ENCODE data around the gene INSL3.

INSL3 gene

DNA sequence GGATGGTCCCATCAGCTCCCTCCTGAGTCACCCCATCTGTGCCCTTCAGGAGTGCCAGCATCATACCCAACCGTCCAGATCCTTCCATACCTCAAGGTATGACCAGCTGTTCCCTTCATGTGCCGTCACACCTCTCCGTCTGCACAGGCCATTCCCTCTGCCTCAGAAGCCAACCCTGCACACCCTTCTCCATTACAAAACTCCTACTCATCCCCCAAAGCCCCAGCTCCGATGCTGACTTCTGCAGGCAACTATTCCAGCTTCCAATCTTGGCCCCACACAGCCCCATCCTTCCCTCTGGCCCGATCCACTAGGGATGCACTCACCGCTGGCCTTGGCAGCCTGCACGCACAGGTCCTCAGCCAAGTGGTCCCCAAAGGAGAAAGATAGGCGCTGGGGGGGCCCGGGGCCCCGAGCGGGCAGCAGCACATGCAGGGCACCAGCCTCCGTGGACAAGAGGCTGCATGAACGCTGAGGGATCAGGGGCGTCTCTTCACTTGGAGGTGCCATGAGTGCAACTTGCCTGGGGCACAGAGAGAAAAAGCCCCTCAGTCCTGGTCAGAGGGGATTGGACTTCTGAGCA lies 22.7 kb upstream of the INSL3 start:
- DNase-seq = no peak

DNA sequence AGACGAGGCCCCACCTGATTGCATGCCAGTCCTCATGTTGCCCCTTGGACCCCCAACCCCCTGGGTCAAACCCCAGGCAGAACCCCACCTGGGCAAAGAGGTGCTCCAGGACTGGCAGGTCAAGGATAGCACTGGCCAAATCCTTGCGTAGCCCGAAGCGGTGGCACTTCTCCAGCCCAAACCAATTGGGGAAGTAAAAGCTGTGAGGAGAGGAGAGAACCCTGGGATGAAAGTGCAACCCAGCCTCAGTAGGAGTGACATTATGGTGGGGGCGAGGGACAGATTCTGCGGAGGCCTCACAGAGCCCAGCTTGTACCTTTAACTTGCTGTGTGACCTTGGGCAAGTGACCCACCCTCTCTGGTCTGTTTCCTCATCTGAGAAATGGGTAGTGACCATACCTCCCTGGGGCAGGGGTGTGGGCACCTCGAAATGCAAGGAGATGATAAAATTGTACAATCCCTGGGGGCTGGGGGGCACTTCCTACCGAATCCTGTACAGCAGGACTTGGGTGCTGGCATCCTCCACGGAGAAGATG lies 22.0 kb upstream of the INSL3 start:
- no peak for DNase-seq

DNA sequence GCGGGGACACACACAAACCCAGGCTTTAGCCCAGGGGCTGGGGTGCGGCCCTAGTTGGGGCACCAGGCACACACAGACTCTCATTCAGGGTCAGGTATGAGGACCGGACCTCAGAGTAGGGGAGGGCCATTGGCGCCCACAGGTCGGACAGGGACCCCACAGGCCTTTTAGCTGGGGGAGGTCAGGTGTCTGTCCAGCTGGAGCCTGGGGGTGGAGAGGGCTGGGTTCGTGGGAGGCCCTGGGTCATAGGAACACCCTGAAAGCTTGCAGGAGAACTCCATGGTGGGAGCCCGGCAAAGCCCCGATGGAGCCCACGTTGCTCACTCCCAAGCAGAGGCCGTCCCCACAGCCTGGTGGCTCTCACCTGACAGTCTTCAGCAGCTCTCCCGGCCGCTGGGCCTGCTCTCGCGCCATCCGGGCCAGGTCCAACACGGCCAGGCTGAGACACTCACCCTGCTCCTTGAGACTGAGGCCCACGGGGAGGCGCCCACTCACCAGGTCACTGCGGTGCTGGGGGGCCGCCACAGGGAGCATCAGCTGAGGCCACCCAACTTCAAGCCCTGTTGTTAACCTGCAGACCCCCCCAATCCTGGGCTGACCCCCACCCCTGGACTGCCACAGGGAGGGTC lies 21.5 kb upstream of the INSL3 start:
- no peak for DNase-seq

DNA sequence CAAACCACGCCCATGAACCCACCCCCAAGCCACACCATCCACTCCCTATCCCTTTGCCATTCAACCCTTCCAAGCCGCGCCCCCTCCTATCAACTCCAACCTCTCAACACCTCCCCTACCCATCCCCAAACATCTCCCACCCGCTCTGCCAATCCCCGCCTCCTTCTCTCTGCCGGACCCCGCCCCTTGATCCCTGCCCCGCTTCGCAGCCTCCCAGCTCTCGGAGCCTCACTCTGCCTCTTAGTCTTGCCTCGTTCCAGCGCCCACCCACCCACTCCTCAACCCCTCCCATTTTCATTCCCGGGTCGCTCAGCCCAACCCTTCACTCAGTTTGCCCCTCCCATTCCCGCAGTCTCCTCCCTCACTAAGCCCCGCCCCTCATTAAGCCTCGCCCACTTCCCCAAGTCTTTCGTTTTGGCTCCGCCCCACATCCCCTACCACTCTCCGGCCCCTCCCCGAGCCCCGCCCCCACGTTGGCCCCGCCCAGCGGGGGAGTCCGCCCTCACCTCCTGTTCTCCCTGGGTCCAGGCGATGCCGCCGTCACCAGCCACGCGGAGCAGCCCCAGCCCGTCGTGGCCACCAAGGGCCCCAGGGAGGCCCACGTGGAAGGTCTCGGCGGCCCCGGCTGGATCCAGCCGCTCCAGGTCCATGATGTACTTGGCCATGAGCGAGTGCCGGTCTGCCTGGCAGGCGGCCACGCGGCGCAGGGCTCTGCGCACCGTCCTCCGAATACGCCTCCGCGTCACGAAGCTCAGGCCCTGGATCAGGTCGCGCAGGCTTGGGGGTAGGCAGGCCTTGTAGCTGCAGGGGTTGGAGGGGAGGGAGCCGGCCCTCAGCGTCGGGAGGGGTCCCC lies 20.7 kb upstream of the INSL3 start:
- DNase-seq = peak; percentile 93

DNA sequence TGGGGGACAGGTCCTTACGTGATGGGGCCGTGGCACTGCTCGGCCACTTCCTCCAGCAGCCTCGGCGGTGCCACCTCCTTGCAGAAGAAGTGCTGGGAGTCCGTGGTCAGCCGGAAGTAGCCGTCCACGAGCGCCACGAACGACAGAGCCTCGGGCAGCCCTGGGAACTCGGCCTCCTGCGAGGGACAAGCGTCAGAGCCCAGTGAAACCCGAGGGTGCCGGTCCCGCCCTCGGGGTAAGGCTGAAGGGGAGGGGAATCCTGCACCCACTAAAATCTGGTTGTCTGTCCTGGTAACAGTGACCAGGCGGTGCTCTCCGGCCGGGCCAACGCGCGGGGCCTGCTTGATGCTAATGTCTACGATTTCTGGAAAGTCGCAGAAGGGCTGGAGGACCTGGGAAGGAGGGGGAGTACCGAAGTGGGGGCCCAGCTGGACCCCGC lies 20.1 kb upstream of the INSL3 start:
- no peak for DNase-seq

DNA sequence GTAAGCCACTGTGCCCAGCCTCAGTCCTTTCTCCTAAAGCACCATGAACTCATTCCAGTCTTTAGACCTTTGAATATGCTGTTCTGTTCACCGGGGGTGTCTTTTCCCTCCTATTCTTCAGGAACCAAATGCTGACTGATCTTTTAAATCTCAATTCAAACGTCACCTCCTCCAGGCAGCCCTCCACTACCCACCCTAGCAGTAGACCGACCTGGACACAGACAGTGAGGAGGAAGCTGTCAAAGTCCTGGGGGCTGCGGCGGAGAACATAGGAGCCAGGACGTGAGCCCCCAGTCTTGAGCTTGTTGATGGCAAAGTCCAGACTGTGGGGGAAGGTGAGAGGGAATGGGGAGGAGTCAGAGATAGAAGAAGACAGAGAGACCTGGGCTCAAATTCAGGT lies 18.7 kb upstream of the INSL3 start:
- no peak for DNase-seq

DNA sequence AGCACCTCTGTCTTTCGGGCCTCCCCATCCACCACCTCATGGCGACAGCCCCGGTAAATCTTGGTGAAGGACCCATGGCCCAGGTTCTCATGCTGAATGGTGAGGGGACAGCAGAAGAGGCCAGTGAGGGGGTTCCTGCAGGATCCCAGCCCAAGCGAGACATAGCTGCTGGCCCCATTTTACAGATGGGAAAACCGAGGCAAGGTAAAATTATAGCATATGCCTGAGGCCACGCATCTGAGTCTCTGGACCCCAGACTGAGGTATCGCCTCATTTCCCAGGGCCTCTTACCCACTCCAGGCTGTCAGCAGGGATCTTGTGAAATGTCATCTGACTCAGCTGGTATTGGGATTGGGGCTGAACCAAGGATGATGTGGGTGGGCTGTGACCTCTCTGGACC lies 16.7 kb upstream of the INSL3 start:
- DNase-seq = no peak

DNA sequence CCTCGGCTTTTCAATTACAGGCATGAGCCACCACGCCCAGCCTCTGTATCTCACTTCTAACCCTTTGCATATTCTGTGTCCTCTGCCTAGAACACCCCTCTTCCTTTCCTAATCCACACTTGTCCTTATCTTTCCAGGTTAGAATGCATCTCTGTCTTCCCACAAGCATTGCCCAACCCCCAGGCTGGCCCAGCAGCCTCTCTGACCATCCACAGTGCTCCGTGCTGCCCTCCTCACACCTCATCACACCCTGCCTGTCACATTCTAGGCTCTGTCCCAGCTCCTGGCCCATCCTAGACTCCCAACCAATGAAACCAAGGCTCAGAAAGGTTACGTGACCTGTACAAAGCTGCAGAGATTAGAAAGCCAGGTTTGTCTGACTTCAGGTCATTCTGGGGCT lies 15.2 kb upstream of the INSL3 start:
- DNase-seq = no peak

DNA sequence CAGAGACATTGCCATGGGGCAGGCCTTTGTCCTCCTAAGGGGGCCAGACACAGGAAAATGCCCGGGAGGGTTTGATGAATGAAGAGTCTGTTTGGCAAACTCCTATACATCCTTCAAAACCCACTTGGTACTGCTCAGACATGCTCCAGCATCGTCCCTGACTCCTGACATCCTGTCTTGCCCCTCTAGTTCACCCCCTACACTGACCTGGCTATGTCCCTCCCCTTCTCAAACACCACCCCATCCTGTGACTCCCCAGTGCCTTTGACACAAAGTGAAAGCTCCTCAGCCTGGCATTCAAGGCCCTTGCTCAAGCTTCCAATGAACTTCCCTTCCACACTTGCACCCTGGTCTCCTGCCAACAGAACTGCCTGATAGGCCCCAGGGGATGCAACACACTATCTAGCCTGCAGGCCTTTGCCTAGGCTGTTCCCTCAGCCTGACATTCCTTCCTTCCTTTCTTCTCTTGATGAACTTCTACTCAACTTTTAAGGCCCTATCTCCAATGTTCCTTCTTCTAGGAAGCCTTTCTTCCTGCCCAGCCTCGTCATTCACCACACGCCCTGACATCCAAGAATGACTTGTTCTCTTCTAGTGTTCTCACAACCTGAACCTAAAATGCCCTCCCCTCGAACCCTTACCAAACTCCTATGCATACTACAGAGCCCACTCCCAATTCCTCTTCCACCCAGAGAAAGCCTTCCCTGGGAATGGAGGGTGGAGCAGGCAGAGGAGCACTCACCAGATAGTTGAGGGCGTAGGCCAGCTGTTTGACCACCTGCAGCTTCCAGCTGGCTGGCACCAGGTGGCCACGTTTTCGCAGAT lies 14.1 kb upstream of the INSL3 start:
- DNase-seq = no peak

DNA sequence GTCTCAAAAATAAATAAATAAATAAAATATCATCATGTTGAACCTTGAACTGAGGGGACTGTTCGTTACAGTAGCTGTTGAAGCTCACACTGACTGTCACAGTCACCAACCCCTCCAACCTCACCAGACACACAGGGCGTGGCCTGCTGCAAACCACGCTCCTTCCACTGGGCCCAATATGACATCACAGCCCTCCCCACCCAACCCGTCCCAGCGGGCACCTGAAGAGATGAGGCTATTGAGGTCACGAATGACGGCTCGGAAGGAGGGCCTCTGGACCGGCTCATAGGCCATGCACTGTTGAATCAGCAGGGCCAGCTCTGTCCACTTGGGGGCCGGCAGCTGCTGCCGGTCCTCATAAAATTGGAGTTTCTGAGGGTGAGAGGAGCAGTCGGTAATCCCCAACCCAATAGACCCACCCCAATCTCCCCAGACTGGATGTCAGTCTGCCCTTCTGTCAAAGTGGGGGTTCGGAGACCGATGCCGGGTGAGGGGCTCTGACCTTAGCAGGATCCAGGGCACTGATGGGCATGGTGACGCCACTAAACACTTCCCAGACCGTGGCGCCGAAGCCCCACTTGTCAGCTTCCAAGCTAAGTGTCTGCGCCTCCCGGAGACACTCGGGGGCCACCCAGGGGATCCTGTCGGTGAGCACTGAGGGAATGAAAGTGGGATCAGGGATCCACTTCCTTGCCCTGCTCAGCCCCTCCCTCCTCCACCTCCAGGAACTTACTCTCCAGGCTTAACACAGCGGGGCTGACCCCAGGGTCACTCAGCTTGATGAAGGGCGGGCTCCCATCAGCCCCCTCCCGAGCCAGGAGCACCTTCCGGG lies 13.2 kb upstream of the INSL3 start:
- no peak for DNase-seq

DNA sequence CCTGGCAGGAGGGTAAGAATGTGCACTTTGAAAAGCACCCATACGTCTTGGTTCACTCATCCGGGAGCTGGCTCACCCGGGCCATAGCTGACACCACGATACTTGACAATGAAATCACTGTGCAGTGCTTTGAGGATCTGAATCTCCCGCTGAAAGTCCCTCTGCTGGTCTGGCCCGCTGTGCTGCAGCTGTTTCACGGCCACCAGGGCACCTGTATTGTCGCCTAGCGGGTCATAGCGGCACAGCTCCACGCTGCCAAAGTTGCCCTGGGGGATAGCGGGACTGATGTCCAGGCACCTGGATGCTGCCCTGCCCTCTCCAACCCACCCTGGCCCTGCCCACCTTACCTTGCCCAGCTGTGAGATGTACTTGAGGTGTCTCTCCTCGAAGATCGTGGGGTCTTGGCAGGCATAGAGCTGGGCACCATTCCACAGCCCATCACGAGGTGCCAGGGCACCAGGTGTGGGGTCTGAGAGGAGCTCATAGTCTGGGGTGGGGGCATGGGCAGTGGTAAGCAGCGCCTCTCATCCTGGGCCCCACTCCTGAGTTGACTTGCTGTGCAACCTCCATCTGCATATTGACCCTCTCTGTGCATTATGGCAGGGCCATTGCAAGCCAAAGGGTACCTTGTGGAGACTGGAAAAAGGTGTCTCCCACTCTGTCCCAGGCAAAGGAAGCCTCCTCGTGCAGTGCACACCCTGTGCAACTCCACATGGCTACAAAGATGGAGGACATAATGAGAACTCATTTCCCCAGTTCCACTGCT lies 11.3 kb upstream of the INSL3 start:
- DNase-seq = no peak

DNA sequence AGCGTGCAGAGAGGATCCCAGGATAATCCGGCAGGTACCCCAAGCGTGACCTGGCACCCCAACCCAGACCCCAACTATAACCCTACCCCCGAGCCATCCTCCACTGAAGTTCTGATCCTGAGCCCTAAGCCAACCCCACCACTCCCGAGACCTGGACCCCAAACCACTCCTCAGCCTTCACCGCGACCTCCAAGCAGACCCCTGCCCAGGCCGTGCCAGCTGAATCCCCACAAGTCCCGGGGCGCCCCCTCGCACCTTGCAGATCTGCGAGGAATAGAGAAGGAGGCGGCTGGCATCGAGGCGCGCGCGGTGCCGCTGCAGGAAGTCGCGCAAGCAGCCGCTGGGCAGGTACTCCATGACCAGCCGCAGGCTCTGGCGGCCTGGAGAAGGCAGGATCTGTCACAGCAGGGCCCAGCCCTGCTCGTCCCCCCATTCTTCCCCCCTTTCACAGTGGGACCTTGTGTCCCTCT lies 10.1 kb upstream of the INSL3 start:
- no peak for DNase-seq

DNA sequence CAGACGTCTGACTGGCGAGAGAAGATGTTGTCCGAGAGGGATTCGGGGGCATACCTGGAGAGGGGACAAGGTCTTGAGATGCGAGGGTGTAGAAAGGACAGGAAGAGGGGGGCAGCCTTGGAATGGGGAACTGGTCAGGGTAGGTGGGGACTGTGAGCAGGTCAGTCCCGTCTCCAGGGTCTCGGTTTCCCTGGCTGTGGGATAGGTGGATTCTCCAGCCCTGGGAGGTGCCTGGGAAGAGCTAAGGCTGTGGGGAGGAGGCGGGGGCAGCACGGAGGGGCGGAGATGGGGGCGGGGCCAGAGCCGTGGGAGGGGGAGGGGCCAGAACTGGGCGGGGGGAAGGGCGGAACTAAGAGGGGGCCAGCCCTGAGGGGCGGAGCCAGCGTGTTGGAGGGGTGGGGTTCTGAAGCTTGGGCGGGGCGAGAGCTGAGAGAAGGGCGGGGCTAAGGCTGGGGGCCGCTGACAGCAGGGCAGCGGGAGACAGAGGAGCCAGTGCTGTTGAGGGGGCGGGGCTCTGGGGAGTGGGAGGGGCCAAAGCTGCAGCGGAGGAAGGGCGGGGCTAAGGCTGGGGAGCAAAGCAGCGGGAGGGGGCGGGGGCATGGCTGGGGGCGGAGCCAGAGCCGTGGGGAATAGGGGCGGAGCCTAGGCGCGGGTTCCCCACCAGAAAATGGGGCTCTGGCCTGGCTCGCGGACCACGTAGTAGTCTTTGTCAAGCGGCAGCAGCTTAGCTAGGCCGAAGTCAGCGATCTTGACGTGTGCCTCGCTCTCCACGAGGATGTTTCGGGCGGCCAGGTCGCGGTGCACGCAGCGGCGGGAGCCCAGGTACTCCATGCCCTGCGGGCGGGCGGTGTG lies 9.5 kb upstream of the INSL3 start:
- DNase-seq = peak; percentile 84

DNA sequence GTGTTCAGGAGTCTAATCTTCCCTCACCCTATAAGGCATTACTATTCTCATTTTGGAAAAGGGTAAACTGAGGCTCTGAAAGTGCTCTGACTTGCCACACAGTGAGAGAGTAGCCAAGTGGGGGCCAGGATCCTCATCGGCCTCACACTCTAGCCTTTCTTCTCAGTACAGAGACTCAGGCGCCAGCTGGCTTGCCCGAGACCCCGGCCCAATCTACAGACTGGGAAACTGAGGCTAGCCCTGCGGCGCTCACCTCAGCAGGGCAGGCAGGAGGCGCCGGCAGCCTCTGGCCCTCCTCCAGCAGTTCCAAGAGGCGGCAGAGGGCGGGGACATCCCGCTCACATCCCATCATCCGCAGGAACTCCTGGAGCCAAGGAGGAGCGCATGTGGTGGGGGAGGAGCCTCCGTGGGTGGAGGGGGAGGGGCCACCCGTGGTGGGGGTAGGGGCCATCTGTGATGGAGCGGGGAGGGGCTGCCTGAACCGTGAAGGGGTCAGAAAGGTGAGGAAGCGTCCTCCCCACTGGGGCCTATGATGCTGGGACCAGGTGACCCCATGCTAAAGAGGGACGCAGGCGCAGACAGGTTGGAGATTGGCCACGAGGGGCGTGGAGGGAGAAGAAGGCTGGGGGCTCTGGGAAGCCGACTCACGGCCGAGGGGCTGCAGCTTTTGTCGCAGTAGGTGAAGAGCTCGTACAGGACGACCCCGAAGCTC lies 8.7 kb upstream of the INSL3 start:
- peak; percentile 60 for DNase-seq

DNA sequence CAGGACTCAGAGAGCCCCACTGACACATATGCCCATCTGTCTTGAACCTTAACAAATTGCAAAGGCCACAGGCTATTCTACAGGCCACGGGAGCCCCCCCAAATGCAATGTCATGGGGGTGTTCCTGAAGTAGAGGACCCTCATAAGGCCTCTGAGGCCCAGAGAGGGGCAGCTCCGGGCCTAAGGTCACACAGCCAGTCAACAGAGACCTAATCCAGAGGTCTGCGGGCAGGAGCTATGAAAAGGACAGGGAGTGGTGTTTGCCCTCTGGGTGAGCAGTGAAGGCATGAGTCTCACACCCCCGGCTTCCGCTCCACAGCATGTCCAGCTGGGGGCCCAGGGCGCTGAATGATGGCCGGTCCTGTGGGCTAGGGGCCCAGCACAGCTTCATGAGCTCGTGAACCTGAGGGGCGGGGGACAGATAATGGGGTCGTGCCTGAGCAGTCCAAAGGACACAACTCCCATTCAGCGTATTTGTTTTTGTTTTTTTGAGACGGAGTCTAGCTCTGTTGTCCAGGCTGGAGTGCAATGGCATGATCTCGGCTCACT lies 5.3 kb upstream of the INSL3 start:
- no peak for DNase-seq

DNA sequence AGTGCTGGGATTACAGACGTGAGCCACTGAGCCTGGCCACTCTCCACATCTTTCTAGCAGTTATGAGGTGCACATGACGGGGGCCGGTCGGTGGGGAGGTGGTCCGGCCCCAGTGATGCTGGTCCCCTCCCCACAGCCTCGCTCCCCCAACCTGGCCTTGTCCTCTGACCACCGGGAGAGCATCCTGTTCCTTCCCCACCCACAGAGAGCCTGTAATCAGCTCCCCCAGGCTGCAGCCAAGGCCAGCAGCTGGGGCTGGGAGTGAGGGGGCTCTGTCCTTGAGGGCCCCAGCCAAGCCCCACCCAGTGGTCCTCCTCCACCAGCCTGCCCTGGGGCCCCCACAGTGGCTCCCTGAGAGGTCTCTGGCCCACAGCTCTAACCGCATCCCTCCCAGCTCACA lies 3.0 kb upstream of the INSL3 start:
- no peak for DNase-seq

DNA sequence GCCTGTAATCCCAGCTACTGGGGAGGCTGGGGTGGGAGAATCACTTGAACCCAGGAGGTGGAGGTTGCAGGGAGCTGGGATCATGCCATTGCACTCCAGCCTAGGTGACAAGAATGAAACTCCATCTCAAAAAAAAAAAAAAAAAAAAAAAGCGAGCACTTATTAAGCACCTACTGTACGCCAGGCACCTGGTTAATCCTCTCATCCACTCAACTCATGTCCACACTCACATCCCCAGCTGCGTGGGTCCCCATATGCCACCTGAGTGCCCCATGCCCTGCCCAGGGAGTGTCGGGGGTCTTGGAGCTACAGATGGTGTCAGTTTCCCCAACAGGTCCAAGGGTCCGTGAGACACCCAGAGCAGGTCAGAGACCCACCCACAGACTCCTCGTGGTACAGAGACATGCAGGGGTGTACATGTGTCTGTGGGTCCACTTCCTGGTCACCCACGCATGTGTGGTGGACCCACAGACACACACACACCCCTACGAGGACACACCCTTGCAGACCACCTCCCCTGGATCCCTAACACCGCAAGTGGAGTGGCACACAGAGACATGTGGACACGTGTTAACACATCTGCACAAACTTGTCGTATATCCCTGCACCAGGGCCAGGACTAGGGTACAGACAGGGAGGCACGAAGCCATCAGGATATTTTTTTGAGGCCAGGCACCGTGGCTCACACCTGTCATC lies 3.5 kb downstream of the INSL3 start:
- DNase-seq = no peak

DNA sequence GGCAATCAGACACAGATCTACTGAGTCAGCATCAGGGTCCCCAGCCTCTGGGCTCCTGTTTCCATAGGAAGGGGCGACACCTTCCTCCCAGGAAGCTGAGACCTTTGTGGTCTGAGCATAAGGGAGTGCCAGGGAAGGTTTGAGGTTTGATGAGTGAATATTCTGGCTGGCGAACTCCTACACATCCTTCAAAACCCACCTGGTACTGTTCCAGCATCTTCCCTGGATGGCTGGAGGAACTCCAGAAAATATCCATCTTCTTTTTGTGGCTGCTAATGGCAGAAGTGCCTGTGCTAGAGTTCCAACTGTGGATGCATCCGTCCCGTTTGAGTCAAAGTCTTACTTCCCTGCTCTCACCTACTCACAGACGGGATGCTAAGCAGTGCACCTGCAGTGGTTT lies 9.2 kb downstream of the INSL3 start:
- no peak for DNase-seq

DNA sequence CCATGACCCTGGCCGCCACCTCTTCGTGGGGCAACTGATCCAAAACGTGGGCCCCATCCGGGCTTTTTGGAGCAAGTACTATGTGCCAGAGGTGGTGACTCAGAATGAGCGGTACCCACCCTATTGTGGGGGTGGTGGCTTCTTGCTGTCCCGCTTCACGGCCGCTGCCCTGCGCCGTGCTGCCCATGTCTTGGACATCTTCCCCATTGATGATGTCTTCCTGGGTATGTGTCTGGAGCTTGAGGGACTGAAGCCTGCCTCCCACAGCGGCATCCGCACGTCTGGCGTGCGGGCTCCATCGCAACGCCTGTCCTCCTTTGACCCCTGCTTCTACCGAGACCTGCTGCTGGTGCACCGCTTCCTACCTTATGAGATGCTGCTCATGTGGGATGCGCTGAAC lies 9.6 kb downstream of the INSL3 start:
- DNase-seq = no peak
